ENCODE data around the gene PRSS12. TPM values are rescaled to one million over a fixed set of nuclear protein-coding genes. Genes with fewer than 3 reads are reported as not detected.

PRSS12 gene
- total and polyA plus RNA-seq, 2 donors (not counting 1 experiment from before 2014, with no cell fraction given): not detected

DNA sequence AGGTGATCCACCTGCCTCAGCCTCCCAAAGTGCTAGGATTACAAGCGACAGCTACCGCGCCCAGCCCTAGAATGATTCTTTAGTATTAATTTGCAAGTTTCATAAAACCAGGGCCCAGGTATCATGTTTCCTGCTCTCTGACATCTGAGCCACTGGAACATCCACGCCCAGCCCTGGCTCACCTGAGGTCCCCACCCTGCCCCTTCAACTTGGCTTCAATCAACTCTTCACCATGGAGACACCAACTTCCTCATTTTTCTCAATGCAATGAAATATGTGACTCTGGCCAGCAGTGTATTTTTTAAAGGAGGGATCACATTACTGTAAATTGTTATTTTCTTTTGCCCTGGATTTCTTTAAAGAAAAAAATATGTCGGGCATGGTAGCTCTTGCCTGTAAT, 3.9 kb downstream of the PRSS12 start:
- POLR2A ChIA-PET: no interaction called here
- H3K27me3 Mint-ChIP-seq: peaks cover 61% of the 10 kb centered on the region
- H3K4me1 Mint-ChIP-seq: peaks cover 16% of the 10 kb centered on the region
- H3K4me1 ChIP-seq (ENCODE audit: control insufficient read depth in 2 of 2, insufficient read depth in 2 of 2, low read length in 2 of 2): peaks cover 8 to 12% of the 10 kb centered on the region in 2 donors
- ATAC-seq (ENCODE audit: low read depth): no peak
- no peaks in the 10 kb centered on the region for H4K20me1 ChIP-seq (ENCODE audit: control insufficient read depth, insufficient read depth, low read length, poor library complexity, severe bottlenecking)
- peaks cover 0 to 28% (median 12%) of the 10 kb centered on the region in 4 experiments for H3K27me3 ChIP-seq (replicated peaks in 1 of 4; ENCODE audit: control extremely low read depth in 1 of 4, control insufficient read depth in 3 of 4, insufficient read depth in 4 of 4, low read length in 3 of 4)
- H3K9ac ChIP-seq (ENCODE audit: low read length): no peak overlapping the region
- peaks cover 0 to 5% (median 0%) of the 10 kb centered on the region in 3 donors for H3K9me3 ChIP-seq (ENCODE audit: control extremely low read depth in 1 of 3, control insufficient read depth in 2 of 3, insufficient read depth in 1 of 3, low read length in 2 of 3)
- intact Hi-C loops (cut with micrococcal nuclease): no loop called here
- DNase-seq: no peak
- H3K27ac Mint-ChIP-seq: no peak overlapping the region
- WGBS (ENCODE audit: insufficient coverage): 98% methylated on average over 5 of the region's 5 CpGs
- H3K9me3 Mint-ChIP-seq (ENCODE audit: insufficient read depth): no peaks in the 10 kb centered on the region
- no peak overlapping the region for H2AFZ ChIP-seq (ENCODE audit: insufficient read depth, low read depth, low read length, poor library complexity, severe bottlenecking)
- no peak overlapping the region for H3K4me3 ChIP-seq (ENCODE audit: control extremely low read depth in 1 of 5, extremely low read depth in 1 of 5, insufficient read depth in 1 of 5, low read depth in 2 of 5, low read length in 4 of 5)
- CTCF ChIA-PET: no interaction called here
- no peak overlapping the region for H3K4me3 Mint-ChIP-seq
- H3K79me2 ChIP-seq (ENCODE audit: control insufficient read depth, insufficient read depth, low read length): no peaks in the 10 kb centered on the region
- no peak overlapping the region for H3K4me2 ChIP-seq (replicated peaks; ENCODE audit: low read depth, low read length, poor library complexity, severe bottlenecking)
- no peak for TF ChIP-seq EZH2 (IDR thresholded peaks at IDR 0.05; ENCODE audit: borderline replicate concordance, insufficient read depth, low read depth, low read length, poor library complexity, severe bottlenecking)
- TF ChIP-seq, protein P1, sequence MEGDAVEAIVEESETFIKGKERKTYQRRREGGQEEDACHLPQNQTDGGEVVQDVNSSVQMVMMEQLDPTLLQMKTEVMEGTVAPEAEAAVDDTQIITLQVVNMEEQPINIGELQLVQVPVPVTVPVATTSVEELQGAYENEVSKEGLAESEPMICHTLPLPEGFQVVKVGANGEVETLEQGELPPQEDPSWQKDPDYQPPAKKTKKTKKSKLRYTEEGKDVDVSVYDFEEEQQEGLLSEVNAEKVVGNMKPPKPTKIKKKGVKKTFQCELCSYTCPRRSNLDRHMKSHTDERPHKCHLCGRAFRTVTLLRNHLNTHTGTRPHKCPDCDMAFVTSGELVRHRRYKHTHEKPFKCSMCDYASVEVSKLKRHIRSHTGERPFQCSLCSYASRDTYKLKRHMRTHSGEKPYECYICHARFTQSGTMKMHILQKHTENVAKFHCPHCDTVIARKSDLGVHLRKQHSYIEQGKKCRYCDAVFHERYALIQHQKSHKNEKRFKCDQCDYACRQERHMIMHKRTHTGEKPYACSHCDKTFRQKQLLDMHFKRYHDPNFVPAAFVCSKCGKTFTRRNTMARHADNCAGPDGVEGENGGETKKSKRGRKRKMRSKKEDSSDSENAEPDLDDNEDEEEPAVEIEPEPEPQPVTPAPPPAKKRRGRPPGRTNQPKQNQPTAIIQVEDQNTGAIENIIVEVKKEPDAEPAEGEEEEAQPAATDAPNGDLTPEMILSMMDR (IDR thresholded peaks at IDR 0.05): no peak
- no peaks in the 10 kb centered on the region for H3K36me3 ChIP-seq (replicated peaks in 1 of 2; ENCODE audit: control extremely low read depth in 1 of 2, control insufficient read depth in 1 of 2, extremely low read depth in 1 of 2, insufficient read depth in 2 of 2, low read length in 1 of 2)
- H3K27ac ChIP-seq (ENCODE audit: low read length in 2 of 2): no peak overlapping the region

DNA sequence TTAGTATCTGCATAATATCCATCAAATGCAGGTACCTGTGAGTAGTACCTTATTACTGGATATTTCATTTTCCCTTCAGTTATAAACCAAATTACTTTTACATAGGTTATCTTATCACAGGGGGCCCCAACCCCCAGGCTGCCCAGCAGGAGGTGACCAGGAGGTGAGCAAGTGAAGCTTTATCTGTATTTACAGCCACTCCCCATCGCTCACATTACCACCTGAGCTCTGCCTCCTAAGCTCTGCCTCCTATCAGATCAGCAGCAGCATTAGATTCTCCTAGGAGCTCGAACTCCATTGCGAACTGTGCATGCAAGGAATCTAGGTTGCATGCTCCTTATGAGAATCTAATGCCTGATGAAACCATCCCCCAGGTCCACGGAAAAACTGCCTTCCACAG, 6.3 kb downstream of the PRSS12 start:
- Mint-ChIP-seq H3K27ac (no peak overlapping the region), H3K4me3 (no peak overlapping the region), H3K9me3 (ENCODE audit: insufficient read depth) (no peaks in the 10 kb centered on the region), H3K27me3 (peaks cover 46% of the 10 kb centered on the region), H3K4me1 (peaks cover under 1% of the 10 kb centered on the region)
- DNase-seq (no peak), ATAC-seq (ENCODE audit: low read depth) (no peak)
- H3K4me2 ChIP-seq (replicated peaks; ENCODE audit: low read depth, low read length, poor library complexity, severe bottlenecking): no peak overlapping the region
- TF ChIP-seq, protein P1 (IDR thresholded peaks at IDR 0.05): no peak
- no peak for TF ChIP-seq EZH2 (IDR thresholded peaks at IDR 0.05; ENCODE audit: borderline replicate concordance, insufficient read depth, low read depth, low read length, poor library complexity, severe bottlenecking)
- ChIA-PET POLR2A (no interaction called here), CTCF (no interaction called here)
- intact Hi-C loops (cut with micrococcal nuclease): no loop called here
- no peak overlapping the region for H3K27ac ChIP-seq (ENCODE audit: low read length in 2 of 2)
- 82% methylated on average over 4 of the region's 4 CpGs for WGBS (ENCODE audit: insufficient coverage)
- no peaks in the 10 kb centered on the region for H4K20me1 ChIP-seq (ENCODE audit: control insufficient read depth, insufficient read depth, low read length, poor library complexity, severe bottlenecking)
- H3K79me2 ChIP-seq (ENCODE audit: control insufficient read depth, insufficient read depth, low read length): no peaks in the 10 kb centered on the region
- no peak overlapping the region for H2AFZ ChIP-seq (ENCODE audit: insufficient read depth, low read depth, low read length, poor library complexity, severe bottlenecking)
- peaks cover 0 to 7% (median 2%) of the 10 kb centered on the region in 4 experiments for H3K27me3 ChIP-seq (replicated peaks in 1 of 4; ENCODE audit: control extremely low read depth in 1 of 4, control insufficient read depth in 3 of 4, insufficient read depth in 4 of 4, low read length in 3 of 4)
- H3K4me1 ChIP-seq (ENCODE audit: control insufficient read depth in 2 of 2, insufficient read depth in 2 of 2, low read length in 2 of 2): no peaks in the 10 kb centered on the region
- no peaks in the 10 kb centered on the region for H3K9me3 ChIP-seq (ENCODE audit: control extremely low read depth in 1 of 3, control insufficient read depth in 2 of 3, insufficient read depth in 1 of 3, low read length in 2 of 3)
- H3K4me3 ChIP-seq (ENCODE audit: control extremely low read depth in 1 of 5, extremely low read depth in 1 of 5, insufficient read depth in 1 of 5, low read depth in 2 of 5, low read length in 4 of 5): no peak overlapping the region
- H3K9ac ChIP-seq (ENCODE audit: low read length): no peak overlapping the region
- H3K36me3 ChIP-seq (replicated peaks in 1 of 2; ENCODE audit: control extremely low read depth in 1 of 2, control insufficient read depth in 1 of 2, extremely low read depth in 1 of 2, insufficient read depth in 2 of 2, low read length in 1 of 2): no peaks in the 10 kb centered on the region
